NT2/D1 (cell line): Measurements from ENCODE around the gene GSG1L.

Source experiments
- DNase-seq: peaks from one replicate; pipeline ENCODE4 v3.0.0-alpha.2; 2011; ENCODE audit warnings: low read depth, low spot score
- H3K27me3 ChIP-seq: 2 replicates; pipeline ENCODE4 v1.6.0; 2011; ENCODE audit warnings: mild to moderate bottlenecking; ENCODE audit not compliant: insufficient read length, insufficient read depth
- H3K36me3 ChIP-seq: 2 replicates; pipeline ENCODE4 v1.6.1; 2011; ENCODE audit warnings: mild to moderate bottlenecking, low read length, mixed read lengths; ENCODE audit not compliant: insufficient read depth, insufficient read length
- H3K4me1 ChIP-seq: 2 replicates; pipeline ENCODE4 v1.5.1; 2011; ENCODE audit not compliant: insufficient read depth, insufficient read length
- H3K4me3 ChIP-seq: 2 replicates; pipeline ENCODE4 v1.5.1; 2011; ENCODE audit warnings: low read depth; ENCODE audit not compliant: insufficient read length
- H3K9ac ChIP-seq: 2 replicates; pipeline ENCODE4 v1.6.0; 2011; ENCODE audit warnings: low read depth; ENCODE audit not compliant: insufficient read length
- H3K9me3 ChIP-seq: 2 replicates; pipeline ENCODE4 v1.5.1; 2011; ENCODE audit warnings: mild to moderate bottlenecking, low read length; ENCODE audit not compliant: insufficient read depth
- SUZ12 ChIP-seq: IDR thresholded peaks from 2 replicates; pipeline ENCODE4 v1.6.1; 2011; ENCODE audit not compliant: insufficient read length, insufficient read depth; ENCODE audit errors: extremely low read depth
- YY1 ChIP-seq: IDR thresholded peaks from 2 replicates; pipeline ENCODE4 v1.6.1; 2011; ENCODE audit not compliant: insufficient read length, insufficient read depth
- ZNF274 ChIP-seq: IDR thresholded peaks from 2 replicates; pipeline ENCODE4 v1.6.1; 2011; ENCODE audit warnings: mild to moderate bottlenecking, low read depth, low read length

The GSG1L gene

GRCh38 chr16:27774779-27775178, 288.7 kb downstream of the GSG1L start:
- no peaks in the 10 kb centered on the region for H3K27me3 ChIP-seq
- H3K9ac ChIP-seq, result no peak overlapping the region
- TF ChIP-seq ZNF274, result no peak
- TF ChIP-seq YY1, result no peak
- no peak for TF ChIP-seq SUZ12
- DNase-seq, result no peak
- peaks cover 13% of the 10 kb centered on the region for H3K4me1 ChIP-seq
- H3K4me3 ChIP-seq, result no peak overlapping the region
- H3K36me3 ChIP-seq, result peaks cover 3% of the 10 kb centered on the region
- H3K9me3 ChIP-seq, result no peaks in the 10 kb centered on the region

GRCh38 chr16:27773344-27773743, 290.2 kb downstream of the GSG1L start:
- no peak for TF ChIP-seq SUZ12
- TF ChIP-seq YY1, result no peak
- TF ChIP-seq ZNF274, result no peak
- Histone ChIP-seq H3K9me3 (no peaks in the 10 kb centered on the region), H3K4me3 (no peak overlapping the region), H3K36me3 (peaks cover 3% of the 10 kb centered on the region), H3K9ac (no peak overlapping the region), H3K27me3 (no peaks in the 10 kb centered on the region), H3K4me1 (peaks cover 13% of the 10 kb centered on the region)
- DNase-seq, result no peak

GRCh38 chr16:27772093-27772825, 291.3 kb downstream of the GSG1L start:
- no peaks in the 10 kb centered on the region for H3K27me3 ChIP-seq
- peaks cover 3% of the 10 kb centered on the region for H3K36me3 ChIP-seq
- no peak overlapping the region for H3K9ac ChIP-seq
- peaks cover 13% of the 10 kb centered on the region for H3K4me1 ChIP-seq
- DNase-seq, result no peak
- H3K4me3 ChIP-seq, result no peak overlapping the region
- H3K9me3 ChIP-seq, result no peaks in the 10 kb centered on the region
- TF ChIP-seq SUZ12 (no peak), ZNF274 (no peak), YY1 (no peak)

GRCh38 chr16:27771201-27771910, 292.2 kb downstream of the GSG1L start:
- H3K36me3 ChIP-seq, result peaks cover 7% of the 10 kb centered on the region
- no peak overlapping the region for H3K4me3 ChIP-seq
- H3K27me3 ChIP-seq, result no peaks in the 10 kb centered on the region
- peaks cover 19% of the 10 kb centered on the region for H3K4me1 ChIP-seq
- no peak for TF ChIP-seq ZNF274
- TF ChIP-seq YY1, result no peak
- TF ChIP-seq SUZ12, result no peak
- H3K9me3 ChIP-seq, result no peaks in the 10 kb centered on the region
- no peak overlapping the region for H3K9ac ChIP-seq
- DNase-seq, result no peak

GRCh38 chr16:27770271-27771196, 293.0 kb downstream of the GSG1L start:
- Histone ChIP-seq H3K27me3 (no peaks in the 10 kb centered on the region), H3K9me3 (no peaks in the 10 kb centered on the region), H3K4me1 (peaks cover 21% of the 10 kb centered on the region), H3K36me3 (peaks cover 9% of the 10 kb centered on the region), H3K9ac (no peak overlapping the region), H3K4me3 (no peak overlapping the region)
- no peak for DNase-seq
- TF ChIP-seq SUZ12, result no peak
- TF ChIP-seq ZNF274, result no peak
- no peak for TF ChIP-seq YY1

GRCh38 chr16:27769561-27770255, 293.8 kb downstream of the GSG1L start:
- Histone ChIP-seq H3K27me3 (no peaks in the 10 kb centered on the region), H3K4me1 (peaks cover 21% of the 10 kb centered on the region), H3K4me3 (no peak overlapping the region), H3K9ac (peak overlapping the region; percentile 44), H3K36me3 (peaks cover 9% of the 10 kb centered on the region), H3K9me3 (peaks cover 6% of the 10 kb centered on the region)
- peak; percentile 30 for DNase-seq
- TF ChIP-seq YY1 (no peak), SUZ12 (no peak), ZNF274 (no peak)
